ENCODE results near the gene TUT1. TPM values are rescaled to one million over a fixed set of nuclear protein-coding genes. Genes with fewer than 3 reads are reported as not detected.

TUT1 gene
- total RNA-seq, 1 experiment from 2014 or later = 20.7 TPM

DNA sequence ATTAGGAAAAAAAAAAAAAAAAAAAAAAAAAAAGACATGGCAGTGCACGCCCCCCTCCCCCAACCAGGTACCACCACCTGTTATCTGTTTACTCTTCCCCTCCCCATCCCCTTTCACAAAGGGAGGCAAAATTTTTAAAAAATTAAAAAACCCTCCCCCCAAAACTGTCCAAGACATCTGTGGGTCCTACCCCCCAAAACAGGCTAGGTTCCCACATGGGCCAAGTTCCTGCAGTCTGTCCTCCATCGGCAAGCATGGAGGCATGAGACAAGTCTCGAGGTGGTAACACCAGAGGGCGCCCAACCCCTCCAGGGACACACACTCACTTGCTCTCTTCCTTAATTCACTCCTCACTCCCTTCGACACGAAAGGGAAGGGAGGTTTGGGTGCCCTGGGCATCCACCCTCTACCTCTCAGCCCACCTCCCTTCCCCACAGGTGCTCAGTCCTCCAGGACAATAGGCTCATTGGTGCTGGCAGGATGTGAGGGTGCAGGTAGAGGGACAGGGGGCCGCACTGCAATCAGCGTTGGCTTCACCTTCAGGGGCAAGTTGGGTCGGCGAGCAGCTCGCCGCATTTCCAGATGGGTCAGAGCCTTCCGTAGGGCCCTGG, 2.2 kb upstream of the TUT1 start:
- H3K27me3 Mint-ChIP-seq (ENCODE audit: low read depth) = no peaks in the 10 kb centered on the region
- H2AK5ac ChIP-seq (ENCODE audit: insufficient read length, low read length) = no peak overlapping the region
- H2BK120ac ChIP-seq (ENCODE audit: low read depth, low read length, poor library complexity, severe bottlenecking) = no peak overlapping the region
- H2AFZ ChIP-seq (ENCODE audit: low read length) = no peak overlapping the region
- H2BK20ac ChIP-seq (ENCODE audit: low read depth, low read length, poor library complexity, severe bottlenecking) = no peak overlapping the region
- no peaks in the 10 kb centered on the region for H3K9me3 ChIP-seq (ENCODE audit: control insufficient read depth, low read depth, low read length)
- TF ChIP-seq CTCF (conservative IDR thresholded peaks at IDR 0.05) = peak; percentile 83
- no peak overlapping the region for H3K9ac ChIP-seq (ENCODE audit: extremely low read depth, insufficient read length, low read length)
- peaks cover 21 to 26% of the 10 kb centered on the region in 2 experiments for H3K4me1 Mint-ChIP-seq
- no CpG with 5 or more reads among the region's 13 CpGs for WGBS (ENCODE audit: extremely low coverage, insufficient read length, low lambda C conversion rate)
- no peak overlapping the region for H2BK5ac ChIP-seq (ENCODE audit: insufficient read length, low read length)
- H2BK12ac ChIP-seq (ENCODE audit: insufficient read length, low read depth, low read length) = no peak overlapping the region
- H3K27me3 ChIP-seq (ENCODE audit: insufficient read depth, low read length) = no peaks in the 10 kb centered on the region
- H3K4me2 ChIP-seq (ENCODE audit: insufficient read depth, insufficient read length, low read length) = no peak overlapping the region
- H2BK15ac ChIP-seq (ENCODE audit: low read depth, low read length) = no peak overlapping the region
- no peaks in the 10 kb centered on the region for H4K20me1 ChIP-seq (ENCODE audit: control insufficient read depth, insufficient read depth, insufficient read length)
- H3K79me1 ChIP-seq (ENCODE audit: insufficient read depth, low read depth, low read length, poor library complexity, severe bottlenecking) = no peaks in the 10 kb centered on the region
- no peak overlapping the region for H4K5ac ChIP-seq (ENCODE audit: insufficient read length, low read depth, low read length)
- H3K27ac Mint-ChIP-seq = peak overlapping the region; percentile 72 to 92 (median 83); a peak in 6 of 7 replicates
- H3K23me2 ChIP-seq (ENCODE audit: insufficient read length, low read depth, low read length, poor library complexity, severe bottlenecking) = peaks cover 5% of the 10 kb centered on the region
- no peak overlapping the region for H4K8ac ChIP-seq (replicated peaks; ENCODE audit: insufficient read length, low read depth, low read length)
- H3K79me2 ChIP-seq (ENCODE audit: insufficient read depth, low read length) = no peaks in the 10 kb centered on the region
- no peak overlapping the region for H3K56ac ChIP-seq (ENCODE audit: insufficient read length, low read depth, low read length)
- no peak overlapping the region for H4K91ac ChIP-seq (ENCODE audit: insufficient read length, low read depth, low read length)
- H3K23ac ChIP-seq (ENCODE audit: insufficient read length, low read depth, low read length) = no peak overlapping the region
- H3K9me3 Mint-ChIP-seq = no peaks in the 10 kb centered on the region
- peak; percentile 85 for DNase-seq
- H3K4me3 Mint-ChIP-seq = peak overlapping the region; percentile 35 to 66
- no peak overlapping the region for H3K18ac ChIP-seq (ENCODE audit: insufficient read length, low read depth, low read length)
- no peaks in the 10 kb centered on the region; the same call in 1 of the 2 replicates for H3K4me1 ChIP-seq (ENCODE audit: insufficient read depth, low read length)
- peaks cover 40 to 66% (median 65%) of the 10 kb centered on the region in 3 experiments for H3K36me3 Mint-ChIP-seq (ENCODE audit: insufficient read depth in 1 of 3, low read depth in 3 of 3)
- H3K4ac ChIP-seq (ENCODE audit: low read depth, low read length) = no peak overlapping the region
- no peak overlapping the region for H3K14ac ChIP-seq (ENCODE audit: insufficient read depth, low read length)
- no peak overlapping the region for H3K27ac ChIP-seq (ENCODE audit: insufficient read length, low read depth, low read length)
- H3T11ph ChIP-seq (ENCODE audit: low read length) = no peak overlapping the region

Data from H9 (cell line).